HCT116 (cell line): ENCODE data around the gene LENG9. TPM values are rescaled to one million over a fixed set of nuclear protein-coding genes. Genes with fewer than 3 reads are reported as not detected.

ENCODE experiments used
- ATAC-seq: fragments of 200-7000 bp; cut with Tn5 transposase; 2 replicates; pipeline ENCODE4 v1.9.1; 2020; ENCODE audit warnings: mild to moderate bottlenecking, moderate library complexity
- BruUV-seq: library from RNA; stranded (reverse); fragments of 400-500 nt; replicated peaks from 2 replicates; lab custom pipeline; 2021; lab: Mats Ljungman, UMichigan
- CTCF ChIA-PET: fragments of 300-600 bp; sonication (Branson Sonifier 250); formaldehyde crosslinking; loops from one replicate; lab custom pipeline; 2021; ENCODE audit warnings: antibody characterized with exemption; lab: Charles Lee
- POLR2A ChIA-PET: fragments of 300-600, 350-600 bp; sonication (Branson Sonifier 250); formaldehyde crosslinking; loops from one replicate; lab custom pipeline; 2021; ENCODE audit warnings: antibody characterized with exemption; lab: Charles Lee
- RAD21 ChIA-PET, 2 experiments: fragments of 300-600 bp; sonication (Branson Sonifier 250); formaldehyde crosslinking; loops; one replicate each; lab custom pipeline; 2023; ENCODE audit warnings: low total read pairs in 2 of 2; ENCODE audit not compliant: uncharacterized antibody in 2 of 2, unreplicated experiment in 2 of 2, low non-redundant PET in 1 of 2; lab: Charles Lee
- DNase-seq: peaks from one replicate; pipeline ENCODE4 v3.0.0-alpha.2; 2010; ENCODE audit warnings: low read depth, low spot score
- H2AFZ ChIP-seq: fragments of 200-600 bp; shearing (Covaris generic), sonication (generic); 2 replicates; pipeline ENCODE4 v1.6.1; 2017; ENCODE audit warnings: low read depth, mixed run types, mixed read lengths, antibody characterized with exemption, low read length; ENCODE audit not compliant: poor library complexity, severe bottlenecking
- H3K27ac ChIP-seq: 2 replicates; pipeline ENCODE4 v1.5.1; 2012; ENCODE audit warnings: low read depth, low read length
- H3K27me3 ChIP-seq: fragments of 200-600 bp; sonication (generic); 2 replicates; pipeline ENCODE4 v1.6.1; 2016; ENCODE audit warnings: mixed run types, low read length, mixed read lengths; ENCODE audit not compliant: insufficient read depth
- H3K36me3 ChIP-seq, 2 experiments: fragments of 200-500 bp in 1 of 2; fragments of 200-600 bp in 1 of 2; sonication (Bioruptor generic) in 1 of 2; sonication (generic) in 1 of 2; 2 replicates each; pipeline versions ENCODE4 v1.5.1 to v1.6.1; 2014 to 2016; ENCODE audit warnings: low read length in 2 of 2, inconsistent platforms in 1 of 2, mixed read lengths in 1 of 2, mixed run types in 1 of 2; ENCODE audit not compliant: insufficient read depth in 2 of 2, control insufficient read depth in 1 of 2
- H3K4me1 ChIP-seq, 2 experiments: fragments of 200-600 bp in 1 of 2; sonication (generic) in 1 of 2; 2 replicates each; pipeline versions ENCODE4 v1.5.1 to v1.6.1; 2012 to 2017; ENCODE audit warnings: low read length in 2 of 2, inconsistent platforms in 1 of 2, mild to moderate bottlenecking in 1 of 2, mixed read lengths in 1 of 2, mixed run types in 1 of 2, moderate library complexity in 1 of 2; ENCODE audit not compliant: insufficient read depth in 2 of 2, control insufficient read depth in 1 of 2
- H3K4me2 ChIP-seq: fragments of 200-600 bp; sonication (generic); 2 replicates; pipeline ENCODE4 v1.6.1; 2017; ENCODE audit warnings: mixed run types, low read length, mixed read lengths
- H3K4me3 ChIP-seq, 2 experiments: fragments of 200-600 bp in 1 of 2; sonication (generic) in 1 of 2; replicated peaks in 1 of 2; 2 replicates each; pipeline ENCODE4 v1.5.1; 2011 to 2016; ENCODE audit warnings: low read length in 2 of 2, control low read depth in 1 of 2, low read depth in 1 of 2, mild to moderate bottlenecking in 1 of 2, mixed read lengths in 1 of 2, mixed run types in 1 of 2
- H3K79me2 ChIP-seq: fragments of 200-600 bp; sonication (generic); 2 replicates; pipeline ENCODE4 v1.6.1; 2017; ENCODE audit warnings: mild to moderate bottlenecking, mixed run types, low read length, moderate library complexity, mixed read lengths; ENCODE audit not compliant: insufficient read depth
- H3K9ac ChIP-seq: fragments of 200-600 bp; sonication (generic); 2 replicates; pipeline ENCODE4 v1.6.1; 2016; ENCODE audit warnings: low read length, mixed read lengths
- H3K9me2 ChIP-seq: fragments of 200-600 bp; sonication (generic), shearing (Covaris generic); 2 replicates; pipeline ENCODE4 v1.6.1; 2017; ENCODE audit warnings: mixed run types, mild to moderate bottlenecking, moderate library complexity; ENCODE audit not compliant: insufficient read depth
- H3K9me3 ChIP-seq, 2 experiments: fragments of 200-500 bp in 1 of 2; fragments of 200-600 bp in 1 of 2; sonication (Bioruptor generic) in 1 of 2; sonication (generic) in 1 of 2; 2 replicates each; pipeline ENCODE4 v1.6.1; 2014 to 2017; ENCODE audit warnings: low read length in 2 of 2, mixed read lengths in 2 of 2, inconsistent platforms in 1 of 2, low read depth in 1 of 2, mild to moderate bottlenecking in 1 of 2, mixed run types in 1 of 2, moderate library complexity in 1 of 2; ENCODE audit not compliant: control insufficient read depth in 1 of 2, insufficient read depth in 1 of 2
- H4K20me1 ChIP-seq: fragments of 200-600 bp; sonication (generic), shearing (Covaris generic); 2 replicates; pipeline ENCODE4 v1.6.1; 2017; ENCODE audit warnings: mixed run types, mild to moderate bottlenecking, moderate library complexity; ENCODE audit not compliant: insufficient read depth
- ATF3 ChIP-seq: IDR thresholded peaks from 2 replicates; pipeline ENCODE4 v1.6.1; 2012
- CBX3 ChIP-seq: IDR thresholded peaks from 2 replicates; pipeline ENCODE4 v1.6.1; 2012; ENCODE audit warnings: low read depth
- CEBPB ChIP-seq: IDR thresholded peaks from 2 replicates; pipeline ENCODE4 v1.6.1; 2012; ENCODE audit warnings: low read depth
- CTCF ChIP-seq, 3 experiments: fragments of 200-600 bp in 1 of 3; sonication (generic) in 1 of 3; IDR thresholded peaks in 2 of 3; conservative IDR thresholded peaks in 1 of 3; 2 replicates each; pipeline ENCODE4 v1.5.1; 2012 to 2017; ENCODE audit warnings: low read depth in 2 of 3, low read length in 2 of 3, antibody characterized with exemption in 1 of 3, borderline replicate concordance in 1 of 3, control low read depth in 1 of 3, mild to moderate bottlenecking in 1 of 3, mixed read lengths in 1 of 3, mixed run types in 1 of 3, moderate library complexity in 1 of 3; ENCODE audit not compliant: insufficient read depth in 1 of 3
- ELF1 ChIP-seq: IDR thresholded peaks from 2 replicates; pipeline ENCODE4 v1.6.1; 2012; ENCODE audit warnings: low read depth, borderline replicate concordance
- EZH2 ChIP-seq: fragments of 200-600 bp; sonication (generic); IDR thresholded peaks from 2 replicates; pipeline ENCODE4 v1.6.1; 2017; ENCODE audit warnings: antibody characterized with exemption, mixed run types
- EZH2phosphoT487 ChIP-seq: fragments of 200-600 bp; IDR thresholded peaks from 2 replicates; pipeline ENCODE4 v1.6.1; 2018; ENCODE audit warnings: antibody characterized with exemption, borderline replicate concordance
- FOSL1 ChIP-seq: IDR thresholded peaks from 2 replicates; pipeline ENCODE4 v1.6.1; 2012; ENCODE audit warnings: low read depth
- MAX ChIP-seq: IDR thresholded peaks from 2 replicates; pipeline ENCODE4 v1.6.1; 2012
- POLR2A ChIP-seq: IDR thresholded peaks from 2 replicates; pipeline ENCODE4 v1.7.0; 2011; ENCODE audit warnings: borderline replicate concordance; ENCODE audit not compliant: insufficient read depth, insufficient read length; ENCODE audit errors: extremely low read depth
- RAD21 ChIP-seq: IDR thresholded peaks from 2 replicates; pipeline ENCODE4 v1.6.1; 2012; ENCODE audit warnings: low read depth, mild to moderate bottlenecking
- REST ChIP-seq: IDR thresholded peaks from 2 replicates; pipeline ENCODE4 v1.6.1; 2012; ENCODE audit warnings: low read depth
- SIN3A ChIP-seq: IDR thresholded peaks from 2 replicates; pipeline ENCODE4 v1.6.1; 2012; ENCODE audit warnings: low read depth
- SP1 ChIP-seq: IDR thresholded peaks from 2 replicates; pipeline ENCODE4 v1.6.1; 2012; ENCODE audit warnings: low read depth
- SRF ChIP-seq: IDR thresholded peaks from 2 replicates; pipeline ENCODE4 v1.6.1; 2012; ENCODE audit warnings: low read depth
- TCF7L2 ChIP-seq: IDR thresholded peaks from 2 replicates; pipeline ENCODE4 v1.7.0; 2011; ENCODE audit warnings: borderline replicate concordance, inconsistent platforms; ENCODE audit not compliant: insufficient read depth, insufficient read length; ENCODE audit errors: extremely low read depth
- ZBTB33 ChIP-seq: IDR thresholded peaks from 2 replicates; pipeline ENCODE4 v1.6.1; 2011; ENCODE audit warnings: mild to moderate bottlenecking, low read length, moderate library complexity; ENCODE audit not compliant: insufficient replicate concordance; ENCODE audit errors: extremely low read depth
- intact Hi-C: fragments of 100-400 bp; cut with micrococcal nuclease; formaldehyde crosslinking; loops from 2 replicates; pipeline ENCODE4 v1.10.0; 2022
- total RNA-seq: library from RNA; stranded (reverse); gene quantifications from one replicate; pipeline ENCODE4 v1.2.1, GENCODE V29; 2021; ENCODE audit not compliant: unreplicated experiment

LENG9 gene
- total RNA-seq, 1 experiment from 2014 or later, result 9.0 TPM

GRCh38 chr19:54420383-54421168 is 43.0 kb downstream of the LENG9 start:
- ChIA-PET RAD21 (no interaction called here), CTCF (interaction anchor here (1.8 kb wide), 1 partner anchor 10 kb away, joined by 4 read pairs; no protein-coding TSS in a partner anchor), POLR2A (interaction anchor here (0.7 to 1.5 kb wide), 2 partner anchors 10 kb away, joined by 3 to 4 read pairs; no protein-coding TSS in a partner anchor)
- no peak for DNase-seq
- BruUV-seq, result no TSS peak
- TF ChIP-seq SIN3A (no peak), CBX3 (no peak), EZH2 (no peak), TCF7L2 (no peak), ELF1 (no peak), SRF (no peak), RAD21 (no peak), EZH2phosphoT487 (no peak), ZBTB33 (no peak), CEBPB (no peak), ATF3 (no peak), FOSL1 (no peak), POLR2A (no peak), CTCF (IDR thresholded peaks at IDR 0.05 in 2 of 3, conservative IDR thresholded peaks at IDR 0.05 in 1 of 3; ENCODE audit: borderline replicate concordance in 1 of 3, insufficient read depth in 1 of 3, low read depth in 2 of 3, low read length in 2 of 3) (no peak), MAX (no peak), REST (no peak), SP1 (no peak)
- Histone ChIP-seq H3K4me2 (no peak overlapping the region), H3K9ac (no peak overlapping the region), H4K20me1 (no peaks in the 10 kb centered on the region), H3K27me3 (no peaks in the 10 kb centered on the region), H3K9me2 (no peaks in the 10 kb centered on the region), H2AFZ (no peak overlapping the region), H3K4me3 (no peak overlapping the region), H3K79me2 (no peaks in the 10 kb centered on the region), H3K9me3 (no peaks in the 10 kb centered on the region), H3K36me3 (no peaks in the 10 kb centered on the region), H3K4me1 (peaks cover 0 to 8% of the 10 kb centered on the region in 2 experiments; a peak in 1 of 4 replicates), H3K27ac (no peak overlapping the region)
- ATAC-seq, result peak; percentile 41; the same call in 1 of the 2 replicates
- intact Hi-C loops, result no loop called here
